Activated CD8-positive, alpha-beta memory T cell treated with anti-CD3 and anti-CD28 coated beads for 4 hours (primary cell): ENCODE data around the gene CNKSR1.

Experiments
- DNase-seq, 2 donors: peaks; one replicate each; pipeline ENCODE4 v3.0.0-alpha.2; 2020; ENCODE audit warnings: low read depth in 2 of 2

Gene CNKSR1

DNA sequence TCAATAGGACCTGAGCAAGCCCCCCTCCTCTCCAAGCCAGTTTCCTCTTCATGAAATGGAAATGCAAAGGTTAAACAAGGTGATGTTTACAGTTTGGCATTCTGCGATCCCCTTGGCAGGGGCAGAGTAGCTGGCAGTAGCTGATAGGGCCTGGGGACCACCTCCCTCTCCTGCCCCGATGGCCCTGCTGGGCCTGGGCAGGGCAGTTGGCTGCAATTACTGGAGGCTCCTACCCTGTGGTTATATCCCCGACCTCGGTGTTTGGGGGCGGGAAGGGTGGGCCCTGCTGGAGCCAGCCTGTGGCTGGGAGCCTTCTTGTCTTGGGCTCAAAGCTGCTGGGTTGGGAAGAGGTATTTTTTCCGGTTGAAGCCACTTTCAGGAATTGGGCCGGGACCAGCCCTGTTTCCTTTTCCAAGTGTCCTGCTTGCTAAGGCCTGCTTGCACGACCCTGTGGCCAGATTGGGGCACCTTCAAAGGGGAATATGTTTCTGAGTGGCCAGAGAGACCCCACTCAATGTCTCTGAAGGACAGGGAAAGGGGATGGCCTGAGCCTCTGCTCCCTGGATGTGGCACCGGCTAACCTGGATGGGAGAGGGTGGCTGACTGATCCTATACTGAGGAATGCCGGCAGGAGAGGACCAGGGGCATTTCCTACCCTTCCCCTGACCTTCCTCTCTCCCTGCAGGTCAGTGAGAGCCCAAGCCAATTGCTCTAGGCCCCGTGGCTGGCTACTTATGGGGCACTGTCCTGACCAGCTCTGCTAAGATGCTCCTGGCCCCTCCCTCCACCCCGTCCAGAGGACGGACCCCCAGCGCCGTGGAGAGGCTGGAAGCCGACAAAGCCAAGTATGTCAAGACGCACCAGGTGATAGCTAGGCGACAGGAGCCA is 16.5 kb upstream of the CNKSR1 start:
- no peak for DNase-seq

- no peak for DNase-seq
Observed at GRCh38 chr1:26161415-26162219, 15.7 kb upstream of the CNKSR1 start.

- DNase-seq = no peak
Observed at GRCh38 chr1:26162220-26162709, 15.0 kb upstream of the CNKSR1 start.

DNA sequence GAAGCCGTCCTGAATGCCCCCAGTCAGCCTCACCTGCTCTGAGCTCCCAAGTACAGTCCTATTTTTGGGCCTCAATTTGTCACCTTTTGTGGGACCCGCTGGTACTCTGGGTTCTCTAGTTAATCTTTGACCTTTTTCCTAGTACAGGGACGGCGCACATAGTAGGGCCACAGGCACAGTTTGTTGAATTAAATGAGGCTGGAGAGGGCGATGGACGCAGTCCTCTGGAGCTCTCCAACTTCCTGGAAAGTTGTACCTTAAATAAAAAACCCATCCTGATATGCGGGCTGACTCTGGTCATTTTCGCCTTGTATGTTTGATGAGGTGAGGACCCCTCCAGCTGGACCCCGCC is 13.6 kb upstream of the CNKSR1 start:
- no peak for DNase-seq

DNA sequence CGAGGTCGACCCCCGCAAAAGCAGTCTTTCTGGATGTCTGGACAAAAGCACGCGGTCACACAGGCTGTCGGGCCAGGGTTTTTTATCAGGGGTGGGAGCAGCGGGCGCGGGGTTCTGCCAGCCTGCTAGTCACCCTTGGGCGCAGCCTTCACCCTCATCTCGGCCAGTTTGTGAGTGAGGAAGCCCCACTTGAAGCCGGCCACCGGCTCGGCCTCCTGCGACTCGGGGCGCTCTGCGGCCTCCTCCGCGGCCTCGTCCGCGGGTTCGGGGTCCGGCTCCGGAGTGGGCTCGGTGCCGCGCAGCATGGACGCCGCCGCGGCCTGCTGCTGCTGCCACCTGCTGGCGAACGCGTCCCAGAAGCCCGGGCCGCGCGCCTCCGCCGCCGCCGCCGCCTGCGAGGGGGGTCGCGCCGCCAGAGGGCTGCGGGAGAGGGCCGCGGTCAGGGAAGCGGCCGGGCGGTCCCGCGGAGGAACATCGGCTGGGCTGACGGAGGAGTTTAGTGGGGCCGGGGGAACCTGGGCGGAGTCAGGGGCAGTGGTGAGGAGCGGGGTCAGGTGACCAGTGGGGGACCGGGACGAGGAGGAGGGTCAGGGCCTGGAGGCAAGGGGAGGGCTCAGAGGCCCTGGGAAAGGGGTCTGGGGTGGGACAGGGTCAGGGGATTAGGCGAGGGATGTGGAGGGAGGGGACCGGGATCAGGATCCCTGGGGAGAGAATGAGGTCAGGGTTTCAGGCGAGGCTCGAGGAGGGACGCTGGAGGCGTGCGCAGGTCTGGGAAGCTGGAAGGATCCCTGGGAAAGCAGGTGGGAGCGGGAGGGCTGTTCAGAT is 13.0 kb upstream of the CNKSR1 start:
- DNase-seq = no peak

- DNase-seq = no peak
Observed at GRCh38 chr1:26164861-26165842, 12.1 kb upstream of the CNKSR1 start.

DNA sequence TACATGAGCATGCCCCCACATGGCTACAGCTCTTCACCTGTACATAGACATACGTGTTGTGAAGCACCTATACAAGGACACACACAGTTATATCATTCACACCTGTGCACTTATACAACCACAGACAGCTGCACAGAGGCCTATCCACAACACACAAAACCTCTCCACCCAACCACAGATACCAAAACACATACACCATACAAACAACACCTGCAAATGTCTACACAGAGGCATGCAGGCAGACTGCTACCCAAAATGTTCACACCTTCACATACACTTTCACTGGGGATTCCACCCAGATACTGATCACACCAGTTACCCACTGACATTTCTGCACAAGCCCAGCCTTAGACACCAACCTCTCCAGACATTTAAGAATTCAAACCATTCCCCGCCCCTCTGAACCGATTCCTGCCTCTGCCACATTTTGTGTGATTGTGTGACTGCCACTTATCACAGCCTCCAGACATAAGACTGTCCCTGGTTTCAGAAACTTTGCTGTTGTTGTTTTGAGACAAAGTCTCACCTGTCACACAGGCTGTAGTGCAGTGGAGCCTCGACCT is 10.5 kb upstream of the CNKSR1 start:
- DNase-seq = no peak

- no peak for DNase-seq
Observed at GRCh38 chr1:26168410-26169197, 8.7 kb upstream of the CNKSR1 start, which contains the start of gene C1orf232. C1orf232 (minus strand) TSS chr1:26168963; CDS start chr1:26168499, 464 bp downstream.

DNA sequence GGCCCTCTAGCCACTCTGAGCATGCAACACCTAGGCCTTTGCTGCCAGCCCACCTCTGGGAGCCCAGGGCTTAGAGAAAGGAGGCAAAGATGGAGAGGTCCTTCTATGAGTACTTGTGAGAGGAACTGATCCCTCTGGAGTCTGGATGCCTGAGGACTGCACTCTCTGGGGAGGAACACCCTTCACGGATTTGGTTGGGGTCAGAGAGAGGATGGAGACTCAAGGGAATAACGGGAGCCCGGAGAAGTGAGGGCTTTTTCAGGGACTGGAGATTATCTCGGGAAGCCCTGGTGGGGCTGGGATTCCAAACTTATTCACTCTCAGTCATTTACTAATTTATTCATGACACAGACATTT is 8.1 kb upstream of the CNKSR1 start:
- no peak for DNase-seq

GRCh38 chr1:26169669-26170471 is 7.4 kb upstream of the CNKSR1 start, which contains the start of gene ZNF593:
ZNF593 (plus strand) TSS chr1:26169908; CDS start chr1:26169984, 76 bp downstream.
- DNase-seq = peak; percentile 79 to 85

- no peak for DNase-seq
Observed at GRCh38 chr1:26170472-26170821, 6.8 kb upstream of the CNKSR1 start.

GRCh38 chr1:26171084-26172072 is 5.9 kb upstream of the CNKSR1 start, which contains the start of gene ZNF593OS:
ZNF593OS (minus strand) TSS chr1:26171832; CDS start chr1:26171661, 171 bp downstream.
- no peak for DNase-seq

- DNase-seq = no peak
Observed at GRCh38 chr1:26175346-26175745, 1.9 kb upstream of the CNKSR1 start.

- no peak for DNase-seq
Observed at GRCh38 chr1:26180010-26180506, 2.8 kb downstream of the CNKSR1 start.

DNA sequence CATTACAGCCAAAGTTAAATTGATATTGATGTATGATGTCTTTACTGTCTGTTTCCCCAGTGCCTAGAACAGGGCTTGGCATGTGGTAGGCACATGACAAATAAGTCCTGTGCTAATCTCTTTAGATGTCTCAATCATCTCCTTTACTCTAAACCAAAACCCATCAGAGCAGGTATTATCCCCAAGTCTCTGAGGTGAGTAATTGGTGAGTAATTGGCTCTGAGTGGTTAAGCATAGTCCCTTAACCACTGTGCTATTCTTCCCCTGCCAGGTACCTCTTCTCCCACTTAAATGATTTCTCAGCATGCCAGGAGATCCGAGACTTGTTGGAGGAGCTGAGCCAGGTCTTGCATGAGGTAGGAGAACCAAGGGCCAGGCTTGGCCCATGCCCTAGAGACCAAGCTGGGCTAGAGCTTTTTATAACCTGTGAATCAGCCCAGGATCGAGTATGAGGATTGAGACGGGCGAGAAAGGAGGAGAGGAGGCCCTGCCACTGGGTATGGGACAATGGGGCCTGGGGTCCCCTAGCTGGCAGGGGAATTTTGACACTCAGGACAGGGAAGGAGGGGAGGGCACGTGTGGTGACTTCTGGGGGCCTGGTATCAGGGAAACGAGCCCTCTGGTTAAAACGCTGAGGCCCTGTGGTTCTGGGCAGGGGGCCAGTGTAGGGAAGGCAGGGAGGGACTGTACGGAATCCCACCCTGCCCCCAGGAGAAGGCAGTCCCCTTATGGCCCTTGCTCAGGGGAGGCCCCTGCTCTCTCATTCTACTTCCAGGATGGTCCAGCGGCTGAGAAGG is 4.5 kb downstream of the CNKSR1 start:
- no peak for DNase-seq

DNA sequence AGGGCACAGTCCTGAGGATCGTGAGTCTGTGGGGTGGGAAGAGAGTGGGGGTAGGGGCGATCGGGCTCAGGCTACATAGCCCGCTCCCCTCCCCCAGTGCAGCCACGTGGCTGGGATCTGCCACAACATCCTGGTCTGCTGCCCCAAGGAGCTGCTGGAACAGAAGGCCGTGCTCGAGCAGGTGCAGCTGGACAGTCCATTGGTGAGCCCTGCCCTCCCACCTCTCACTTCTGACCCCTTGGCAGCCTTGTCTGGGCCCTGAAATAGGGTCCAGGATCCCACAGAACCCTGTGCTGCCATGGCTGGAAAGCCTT is 5.0 kb downstream of the CNKSR1 start:
- no peak for DNase-seq
